HG03460 (cell line): Measurements from ENCODE around the gene FLACC1.

Experiments
- ATAC-seq: cut with Tn5 transposase; IDR thresholded peaks from one replicate; pipeline ENCODE4 v1.9.1; 2021; ENCODE audit not compliant: unreplicated experiment

FLACC1 gene

GRCh38 chr2:201279079-201279478, 78.1 kb downstream of the FLACC1 start:
- no peak for ATAC-seq

- ATAC-seq, result no peak
Measured at GRCh38 chr2:201276511-201276910, 80.6 kb downstream of the FLACC1 start.

GRCh38 chr2:201275990-201276389, 81.2 kb downstream of the FLACC1 start:
- ATAC-seq, result no peak

- ATAC-seq, result no peak
Measured at GRCh38 chr2:201275069-201275468, 82.1 kb downstream of the FLACC1 start.

- ATAC-seq, result no peak
Measured at GRCh38 chr2:201273330-201273983, 83.7 kb downstream of the FLACC1 start.

GRCh38 chr2:201271917-201272316, 85.2 kb downstream of the FLACC1 start:
- ATAC-seq, result no peak

GRCh38 chr2:201270293-201271001, 86.7 kb downstream of the FLACC1 start:
- ATAC-seq, result no peak

- no peak for ATAC-seq
Measured at GRCh38 chr2:201269764-201270163, 87.4 kb downstream of the FLACC1 start.

- ATAC-seq, result no peak
Measured at GRCh38 chr2:201267278-201268030, 89.7 kb downstream of the FLACC1 start.

- no peak for ATAC-seq
Measured at GRCh38 chr2:201266629-201267028, 90.5 kb downstream of the FLACC1 start.

GRCh38 chr2:201264472-201265173, 92.5 kb downstream of the FLACC1 start:
- no peak for ATAC-seq

- no peak for ATAC-seq
Measured at GRCh38 chr2:201263779-201264178, 93.4 kb downstream of the FLACC1 start.

GRCh38 chr2:201262718-201263117, 94.4 kb downstream of the FLACC1 start:
- ATAC-seq, result no peak

GRCh38 chr2:201261906-201262305, 95.2 kb downstream of the FLACC1 start:
- ATAC-seq, result no peak

- ATAC-seq, result no peak
Measured at GRCh38 chr2:201261471-201261870, 95.7 kb downstream of the FLACC1 start.

GRCh38 chr2:201260302-201260800, 96.8 kb downstream of the FLACC1 start, which contains the start of gene CASP8:
TSS of gene CASP8 (plus strand) at chr2:201260536. CDS start at chr2:201266487, 5,951 bp downstream.
- no peak for ATAC-seq

GRCh38 chr2:201258666-201259615, 98.2 kb downstream of the FLACC1 start:
- ATAC-seq, result no peak

- peak; percentile 55 for ATAC-seq
Measured at GRCh38 chr2:201257956-201258665, 99.0 kb downstream of the FLACC1 start.

- peak; percentile 42 for ATAC-seq
Measured at GRCh38 chr2:201257381-201257955, 99.7 kb downstream of the FLACC1 start.
